Inflammatory macrophage treated with lipopolysaccharide for 1 hour (primary cell): ENCODE measurements around the gene ZNF524.
A peak's percentile ranks its signal among the peaks of the same experiment; 100 is the strongest.

Experiments used
- DNase-seq, 2 donors: peaks; one replicate each; pipeline ENCODE4 v3.0.0-alpha.2; 2020 to 2022

ZNF524 gene

DNA sequence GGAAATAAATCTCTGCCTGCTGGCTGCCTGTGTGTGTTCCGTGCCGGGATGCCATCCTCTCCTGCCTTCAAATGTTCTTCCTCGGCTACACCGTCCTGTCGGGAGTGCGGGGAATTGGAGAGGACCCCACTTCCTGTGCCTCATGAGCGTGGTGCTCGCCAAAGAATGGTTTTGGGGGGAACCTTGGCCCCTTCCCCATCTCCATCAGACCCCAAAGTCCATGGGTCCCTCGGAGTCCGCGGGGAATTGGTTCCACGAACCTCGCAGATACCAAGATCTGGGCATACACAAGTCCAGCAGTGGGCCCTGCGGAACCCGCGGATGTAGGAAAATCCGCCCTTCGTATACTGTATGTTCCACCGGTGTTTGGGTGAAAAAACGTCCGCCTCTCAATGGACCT, 3.0 kb downstream of the ZNF524 start:
- DNase-seq: no peak

DNA sequence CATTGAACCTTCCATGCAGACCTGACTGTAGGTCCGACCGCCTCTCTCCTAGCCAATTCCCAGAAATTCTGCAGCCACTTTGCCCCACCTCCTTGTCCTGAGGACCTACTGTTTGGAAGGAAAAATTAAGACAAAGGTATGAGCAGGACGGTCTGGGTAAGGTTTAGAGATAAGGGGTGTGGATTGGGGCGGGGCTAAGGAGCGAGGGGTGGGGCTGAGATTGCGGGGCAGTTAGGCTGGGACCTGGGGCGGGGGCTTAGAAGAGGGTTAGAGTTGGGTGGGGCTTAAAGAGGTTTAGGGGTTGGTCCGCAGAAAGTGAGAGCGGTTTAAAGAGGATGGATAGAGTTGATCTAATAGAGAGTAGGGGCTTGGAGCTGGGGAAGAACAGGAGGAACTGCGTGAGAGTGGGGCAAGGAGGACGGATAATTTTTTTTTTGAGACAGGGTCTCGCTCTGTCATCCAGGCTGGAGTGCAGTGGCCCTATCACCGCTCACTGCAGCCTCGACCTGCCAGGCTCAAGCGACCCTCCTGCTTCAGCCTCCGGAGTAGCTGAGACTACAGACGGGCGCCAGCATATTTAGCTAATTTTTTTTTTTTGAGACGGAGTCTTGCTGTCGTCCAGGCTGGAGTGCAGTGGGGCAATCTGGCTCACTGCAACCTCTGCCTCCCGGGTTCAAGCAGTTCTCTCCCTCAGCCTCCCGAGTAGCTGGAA, 3.6 kb downstream of the ZNF524 start:
- DNase-seq: no peak

DNA sequence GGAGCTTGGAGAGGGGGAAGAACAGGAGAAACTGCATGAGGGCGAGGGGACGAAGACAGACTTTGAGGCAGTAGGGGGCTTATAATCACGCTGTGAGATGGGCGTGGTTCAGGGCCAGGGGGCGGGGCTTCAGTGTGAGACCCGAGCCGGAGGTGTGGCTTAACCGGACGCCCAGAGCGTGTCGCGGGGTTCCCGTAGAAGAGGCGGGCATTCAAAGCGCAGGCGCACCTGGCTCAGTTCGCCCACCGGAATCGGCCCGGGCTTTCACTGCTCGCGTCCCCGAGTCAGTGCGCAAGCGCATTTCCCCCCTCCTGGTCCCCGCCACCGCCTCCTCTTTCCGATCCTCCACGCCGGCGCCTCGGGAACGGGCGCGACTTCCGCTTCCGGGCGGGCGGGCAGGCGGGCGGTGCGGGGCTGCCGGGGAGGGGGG, 5.1 kb downstream of the ZNF524 start:
- DNase-seq: peak; percentile 97 to 98

DNA sequence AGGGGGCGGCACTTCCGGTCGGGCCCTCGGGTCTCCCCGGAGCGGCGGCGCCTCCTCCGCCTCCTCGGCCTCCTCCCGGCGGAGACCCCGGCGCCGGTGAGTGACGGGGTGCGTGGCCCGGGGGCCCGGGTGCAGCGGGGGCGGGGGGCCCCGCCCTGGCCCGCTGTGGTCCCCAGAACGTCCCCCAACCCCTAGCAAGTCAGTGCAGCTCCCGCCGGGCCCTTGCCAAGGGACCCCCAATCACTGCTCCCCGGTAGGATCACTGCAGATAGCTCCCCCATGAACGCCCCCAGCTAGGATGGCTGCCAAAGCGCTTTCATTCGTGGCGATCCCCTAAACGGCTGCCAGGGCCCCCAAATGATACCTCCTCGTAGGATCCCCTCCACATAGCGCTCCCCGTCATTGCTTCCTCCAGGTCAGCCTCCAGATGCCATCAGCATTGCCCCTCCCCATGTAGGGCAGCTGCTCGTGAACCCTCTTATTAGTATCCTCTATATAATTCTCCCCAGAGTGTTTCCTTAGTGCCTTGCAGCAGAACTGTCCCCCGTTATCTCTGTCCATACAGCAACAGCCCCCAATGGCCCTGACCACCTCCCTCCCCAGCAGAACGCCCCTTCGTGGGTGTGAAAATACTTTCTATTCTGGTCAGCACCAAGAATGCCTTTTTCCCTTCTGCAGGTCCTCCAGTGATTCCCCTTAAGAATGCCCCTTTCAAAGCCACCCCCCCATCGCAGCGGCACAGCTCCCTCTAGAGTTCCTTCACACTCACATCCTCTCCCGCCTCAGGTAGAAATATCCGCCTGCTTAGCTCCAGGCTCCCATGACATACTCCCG, 5.8 kb downstream of the ZNF524 start, which contains the start of gene ZNF865:
Gene ZNF865, plus strand, starts transcription at position 11 of the 834 bp plus-strand sequence. CDS start 7,972 bp downstream, outside the sequence.
- DNase-seq: peak; percentile 73 to 81

DNA sequence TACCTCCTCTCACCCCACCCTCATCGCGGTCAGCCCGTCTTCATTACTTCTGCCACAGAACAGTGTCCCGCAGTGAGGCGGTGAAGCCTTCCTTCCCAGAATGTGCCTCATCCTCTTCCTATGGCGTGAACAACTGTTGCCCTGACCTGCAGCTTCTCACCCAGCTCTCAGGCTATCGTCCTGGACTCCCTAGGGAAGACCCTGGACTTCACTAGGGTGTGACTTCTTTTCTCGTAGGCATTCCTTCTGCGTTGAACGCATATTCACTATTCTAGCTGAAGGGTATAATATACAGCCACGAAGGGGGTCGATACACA, 6.3 kb downstream of the ZNF524 start:
- DNase-seq: no peak

DNA sequence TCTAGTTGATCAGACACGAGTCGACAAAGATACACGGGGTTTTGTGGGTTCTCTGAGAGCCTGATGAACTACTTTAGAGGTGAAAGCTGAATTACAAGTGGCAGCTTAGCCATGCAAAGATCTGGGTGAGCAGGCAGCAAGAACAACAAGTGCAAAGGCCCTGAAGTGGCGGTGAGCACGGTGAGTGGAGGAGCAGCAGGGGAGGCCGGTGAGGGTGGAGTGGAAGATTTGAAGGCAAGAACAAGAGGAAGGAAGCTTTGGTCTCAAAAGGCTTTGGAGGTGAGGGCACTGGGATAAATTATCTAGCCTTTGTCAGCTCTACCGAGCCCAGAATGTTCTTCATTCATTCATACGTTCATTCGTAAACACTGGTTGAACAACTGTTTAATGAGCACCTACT, 6.7 kb downstream of the ZNF524 start:
- no peak for DNase-seq

DNA sequence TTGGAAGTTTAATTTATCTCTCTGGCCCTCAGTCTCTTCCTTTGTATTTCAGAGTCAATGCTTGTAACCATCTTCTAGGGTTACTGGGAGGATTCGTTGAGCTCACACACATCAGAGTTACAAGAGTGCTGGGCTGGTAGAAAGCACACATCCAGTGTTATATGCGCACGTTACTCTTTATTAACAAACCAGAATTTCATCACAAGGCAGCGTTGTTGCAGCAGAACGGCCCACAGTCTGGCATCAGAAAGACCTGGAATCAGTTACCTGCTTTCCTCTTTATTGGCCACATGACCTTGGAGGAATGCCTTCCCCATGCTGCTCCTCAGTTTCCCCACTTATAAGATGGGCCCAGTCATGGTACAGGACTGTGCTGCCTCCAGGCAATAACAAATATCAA, 9.2 kb downstream of the ZNF524 start:
- no peak for DNase-seq

DNA sequence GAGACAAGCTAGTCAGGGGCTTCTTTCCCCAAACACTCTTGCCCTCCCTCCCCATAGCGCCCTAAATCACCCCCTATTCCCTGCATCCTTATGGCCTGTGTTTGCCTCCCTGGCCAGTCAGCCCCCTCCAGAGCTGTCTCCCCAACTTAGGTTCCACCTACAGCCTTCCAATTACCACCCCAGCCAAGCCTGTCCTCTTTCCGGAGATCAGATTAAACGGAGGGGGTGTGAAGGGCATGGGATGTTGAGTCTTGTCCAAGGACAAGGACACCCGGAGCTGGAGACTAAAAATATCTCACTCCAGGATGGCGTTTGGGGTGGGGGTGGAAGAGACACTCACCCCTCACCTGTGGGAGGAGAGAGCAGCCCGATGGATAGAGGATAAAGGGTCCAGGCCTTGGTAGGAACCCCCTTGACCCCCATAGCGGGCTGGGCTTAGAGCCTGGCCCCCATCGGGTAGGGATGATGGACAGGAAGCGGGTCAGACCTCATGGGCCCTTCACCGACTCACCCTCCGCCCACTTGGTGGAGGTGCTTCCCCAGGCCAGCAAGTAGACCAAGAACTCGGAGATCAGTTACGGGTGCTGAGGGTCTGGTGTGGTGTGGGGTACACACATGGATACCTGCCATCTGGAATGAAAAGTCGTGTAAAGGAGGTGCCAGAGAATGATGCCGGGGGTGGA, 11.4 kb downstream of the ZNF524 start:
- no peak for DNase-seq

DNA sequence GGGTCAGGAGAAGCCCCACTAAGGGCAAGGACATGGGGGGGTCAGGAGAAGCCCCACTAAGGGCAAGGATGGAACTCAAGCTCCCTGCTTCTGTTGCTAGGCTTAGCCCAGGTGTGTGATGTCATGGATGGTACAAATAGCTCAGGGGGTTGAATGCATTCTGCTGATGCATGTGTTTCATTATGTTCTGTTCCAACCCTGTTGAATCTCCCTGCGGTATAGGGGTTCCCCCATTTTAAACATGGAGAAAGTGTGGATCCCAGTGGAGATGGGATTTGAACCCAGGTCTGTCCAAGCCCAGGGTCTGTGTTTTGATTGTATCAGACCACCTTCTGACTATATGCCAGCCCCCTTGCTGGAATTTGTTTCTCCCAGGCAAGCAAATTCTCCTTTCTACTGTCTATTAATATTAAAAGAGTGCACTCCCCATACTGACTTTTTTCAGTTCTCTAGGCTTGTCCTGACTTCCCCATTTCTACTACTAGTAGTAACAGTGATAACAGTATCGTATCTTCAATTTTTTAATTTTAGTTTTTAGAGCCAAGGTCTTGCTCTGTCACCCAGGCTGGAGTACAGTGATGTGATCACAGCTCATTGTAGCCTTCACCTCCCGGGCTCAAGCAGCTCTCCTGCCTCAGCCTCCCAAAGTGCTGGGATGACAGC, 12.0 kb downstream of the ZNF524 start:
- no peak for DNase-seq

DNA sequence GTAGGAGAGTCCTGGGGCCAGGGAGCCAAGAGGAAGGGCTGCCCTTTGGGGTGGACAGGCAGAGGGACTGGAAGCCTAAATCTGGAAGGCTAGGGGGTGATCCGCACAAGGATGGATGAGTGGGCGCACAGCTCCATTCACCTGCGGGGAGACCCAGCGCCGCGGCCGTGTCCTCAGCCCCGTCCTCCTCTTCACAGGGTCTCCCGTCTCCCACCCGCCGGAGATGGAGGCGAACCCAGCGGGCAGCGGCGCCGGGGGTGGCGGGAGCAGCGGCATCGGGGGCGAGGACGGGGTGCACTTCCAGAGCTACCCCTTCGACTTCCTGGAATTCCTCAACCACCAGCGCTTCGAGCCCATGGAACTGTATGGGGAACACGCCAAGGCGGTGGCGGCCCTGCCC, 13.3 kb downstream of the ZNF524 start:
- no peak for DNase-seq

DNA sequence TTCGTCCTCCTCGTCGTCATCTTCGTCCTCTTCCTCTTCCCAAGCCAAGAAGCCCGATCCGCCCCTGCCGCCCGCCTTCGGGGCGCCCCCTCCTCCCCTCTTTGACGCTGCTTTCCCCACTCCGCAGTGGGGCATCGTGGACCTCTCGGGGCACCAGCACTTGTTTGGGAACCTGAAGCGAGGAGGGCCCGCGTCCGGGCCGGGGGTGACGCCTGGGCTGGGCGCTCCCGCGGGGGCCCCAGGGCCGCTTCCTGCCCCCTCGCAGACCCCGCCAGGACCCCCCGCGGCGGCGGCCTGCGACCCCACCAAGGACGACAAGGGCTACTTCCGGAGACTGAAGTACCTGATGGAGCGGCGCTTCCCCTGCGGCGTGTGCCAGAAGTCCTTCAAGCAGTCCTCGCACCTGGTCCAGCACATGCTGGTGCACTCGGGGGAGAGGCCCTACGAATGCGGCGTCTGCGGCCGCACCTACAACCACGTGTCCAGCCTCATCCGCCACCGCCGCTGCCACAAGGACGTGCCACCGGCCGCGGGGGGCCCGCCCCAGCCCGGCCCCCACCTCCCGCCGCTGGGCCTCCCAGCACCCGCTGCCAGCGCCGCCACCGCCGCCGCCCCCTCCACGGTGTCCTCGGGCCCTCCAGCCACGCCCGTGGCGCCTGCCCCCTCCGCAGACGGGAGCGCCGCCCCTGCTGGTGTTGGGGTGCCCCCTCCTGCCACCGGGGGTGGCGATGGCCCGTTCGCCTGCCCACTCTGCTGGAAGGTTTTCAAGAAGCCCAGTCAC, 14.0 kb downstream of the ZNF524 start:
- no peak for DNase-seq

DNA sequence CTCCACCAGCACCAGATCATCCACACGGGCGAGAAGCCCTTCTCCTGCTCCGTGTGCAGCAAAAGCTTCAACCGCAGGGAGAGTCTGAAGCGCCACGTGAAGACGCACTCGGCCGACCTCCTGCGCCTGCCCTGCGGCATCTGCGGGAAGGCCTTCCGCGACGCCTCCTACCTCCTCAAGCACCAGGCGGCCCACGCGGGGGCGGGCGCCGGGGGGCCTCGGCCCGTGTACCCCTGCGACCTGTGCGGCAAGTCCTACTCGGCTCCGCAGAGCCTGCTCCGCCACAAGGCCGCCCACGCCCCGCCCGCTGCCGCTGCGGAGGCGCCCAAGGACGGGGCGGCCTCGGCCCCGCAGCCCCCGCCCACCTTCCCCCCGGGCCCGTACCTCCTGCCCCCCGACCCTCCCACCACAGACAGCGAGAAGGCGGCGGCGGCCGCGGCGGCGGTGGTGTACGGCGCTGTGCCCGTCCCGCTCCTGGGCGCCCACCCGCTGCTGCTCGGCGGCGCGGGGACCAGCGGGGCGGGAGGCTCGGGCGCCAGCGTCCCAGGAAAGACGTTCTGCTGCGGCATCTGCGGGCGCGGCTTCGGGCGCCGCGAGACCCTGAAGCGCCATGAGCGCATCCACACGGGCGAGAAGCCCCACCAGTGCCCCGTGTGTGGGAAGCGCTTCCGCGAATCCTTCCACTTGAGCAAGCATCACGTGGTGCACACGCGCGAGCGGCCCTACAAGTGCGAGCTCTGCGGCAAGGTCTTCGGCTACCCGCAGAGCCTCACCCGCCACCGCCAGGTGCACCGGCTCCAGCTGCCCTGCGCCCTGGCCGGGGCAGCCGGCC, 14.8 kb downstream of the ZNF524 start:
- DNase-seq: no peak

DNA sequence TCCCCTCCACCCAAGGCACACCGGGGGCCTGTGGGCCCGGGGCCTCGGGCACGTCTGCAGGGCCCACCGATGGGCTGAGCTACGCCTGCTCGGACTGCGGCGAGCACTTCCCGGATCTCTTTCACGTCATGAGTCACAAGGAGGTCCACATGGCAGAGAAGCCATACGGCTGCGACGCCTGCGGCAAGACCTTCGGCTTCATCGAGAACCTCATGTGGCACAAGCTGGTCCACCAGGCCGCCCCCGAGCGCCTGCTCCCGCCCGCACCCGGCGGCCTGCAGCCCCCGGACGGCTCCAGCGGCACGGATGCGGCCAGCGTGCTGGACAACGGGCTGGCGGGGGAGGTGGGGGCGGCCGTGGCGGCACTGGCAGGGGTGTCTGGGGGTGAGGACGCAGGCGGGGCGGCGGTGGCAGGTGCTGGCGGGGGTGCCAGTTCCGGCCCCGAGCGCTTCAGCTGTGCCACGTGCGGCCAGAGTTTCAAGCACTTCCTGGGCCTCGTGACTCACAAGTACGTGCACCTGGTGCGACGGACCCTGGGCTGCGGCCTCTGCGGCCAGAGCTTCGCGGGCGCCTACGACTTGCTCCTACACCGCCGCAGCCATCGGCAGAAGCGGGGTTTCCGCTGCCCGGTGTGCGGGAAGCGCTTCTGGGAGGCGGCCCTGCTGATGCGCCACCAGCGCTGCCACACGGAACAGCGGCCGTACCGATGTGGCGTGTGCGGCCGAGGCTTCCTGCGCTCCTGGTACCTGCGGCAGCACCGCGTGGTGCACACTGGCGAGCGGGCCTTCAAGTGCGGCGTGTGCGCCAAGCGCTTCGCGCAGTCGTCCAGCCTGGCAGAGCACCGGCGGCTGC, 15.7 kb downstream of the ZNF524 start:
- no peak for DNase-seq

DNA sequence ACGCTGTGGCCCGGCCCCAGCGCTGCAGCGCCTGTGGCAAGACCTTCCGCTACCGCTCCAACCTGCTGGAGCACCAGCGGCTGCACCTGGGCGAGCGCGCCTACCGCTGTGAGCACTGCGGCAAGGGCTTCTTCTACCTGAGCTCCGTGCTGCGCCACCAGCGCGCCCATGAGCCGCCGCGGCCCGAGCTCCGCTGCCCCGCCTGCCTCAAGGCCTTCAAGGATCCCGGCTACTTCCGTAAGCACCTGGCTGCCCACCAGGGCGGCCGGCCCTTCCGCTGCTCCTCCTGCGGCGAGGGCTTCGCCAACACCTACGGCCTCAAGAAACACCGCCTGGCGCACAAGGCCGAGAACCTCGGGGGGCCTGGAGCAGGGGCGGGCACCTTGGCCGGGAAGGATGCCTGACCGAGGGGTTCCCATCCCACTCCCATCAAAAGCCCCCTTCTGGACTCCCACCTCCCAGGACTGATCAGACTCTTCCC, 16.3 kb downstream of the ZNF524 start:
- DNase-seq: no peak

DNA sequence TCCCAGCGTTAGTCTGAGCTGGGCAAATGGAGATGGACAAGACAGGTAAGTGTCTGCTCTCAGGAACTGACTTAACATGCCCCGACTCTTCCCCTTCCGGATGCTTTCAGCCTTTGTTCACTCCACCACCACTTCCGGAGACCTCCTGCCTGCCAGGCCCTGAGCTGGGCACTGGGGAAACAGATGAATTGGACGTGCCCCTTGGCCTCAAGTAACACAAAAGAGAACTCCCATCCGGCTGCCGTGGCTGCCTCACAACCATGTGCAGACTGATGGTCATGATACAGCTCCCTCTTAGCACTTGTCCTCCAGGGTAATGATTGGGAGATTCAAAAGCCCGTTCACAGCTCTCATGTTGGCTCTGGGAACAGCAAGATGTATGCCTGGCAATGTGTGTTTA, 17.3 kb downstream of the ZNF524 start:
- no peak for DNase-seq

DNA sequence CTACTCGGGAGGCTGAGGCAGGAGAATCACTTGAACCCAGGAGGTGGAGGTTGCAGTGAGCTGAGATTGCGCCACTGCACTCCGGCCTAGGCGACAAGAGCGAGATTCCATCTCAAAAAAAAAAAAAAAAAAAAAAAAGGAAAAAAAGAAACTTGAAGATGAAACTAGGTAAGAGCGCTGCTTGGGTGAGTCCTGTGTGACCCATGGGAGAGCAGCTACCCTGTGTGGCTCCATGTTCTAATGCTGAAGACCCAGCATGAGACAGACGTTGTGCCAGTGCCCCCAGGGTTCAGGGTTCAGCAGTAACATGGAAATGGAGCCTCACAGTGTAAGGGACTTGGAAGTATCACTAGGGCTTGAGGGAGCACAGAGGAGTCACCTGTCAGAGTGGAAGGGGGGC, 18.3 kb downstream of the ZNF524 start:
- DNase-seq: no peak

DNA sequence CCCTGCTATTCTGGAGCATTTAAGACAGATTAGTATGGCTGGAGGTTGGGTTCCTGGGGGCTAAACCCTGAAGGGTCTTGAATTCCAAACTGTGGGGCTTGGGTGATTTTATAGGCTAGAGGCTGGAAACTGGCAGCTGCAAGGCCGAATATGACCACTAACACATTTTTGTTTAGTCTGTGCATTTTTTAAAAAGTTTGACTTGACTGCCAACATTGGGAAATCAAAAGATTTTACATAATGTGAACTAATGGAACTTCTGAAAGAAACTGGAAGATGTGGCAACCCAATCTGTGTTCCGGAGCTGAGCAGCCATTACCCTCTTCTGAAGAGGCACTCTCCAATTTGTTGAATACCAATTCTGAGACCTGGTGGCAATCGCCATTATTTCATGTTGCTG, 19.2 kb downstream of the ZNF524 start:
- peak; percentile 57 to 74 for DNase-seq

DNA sequence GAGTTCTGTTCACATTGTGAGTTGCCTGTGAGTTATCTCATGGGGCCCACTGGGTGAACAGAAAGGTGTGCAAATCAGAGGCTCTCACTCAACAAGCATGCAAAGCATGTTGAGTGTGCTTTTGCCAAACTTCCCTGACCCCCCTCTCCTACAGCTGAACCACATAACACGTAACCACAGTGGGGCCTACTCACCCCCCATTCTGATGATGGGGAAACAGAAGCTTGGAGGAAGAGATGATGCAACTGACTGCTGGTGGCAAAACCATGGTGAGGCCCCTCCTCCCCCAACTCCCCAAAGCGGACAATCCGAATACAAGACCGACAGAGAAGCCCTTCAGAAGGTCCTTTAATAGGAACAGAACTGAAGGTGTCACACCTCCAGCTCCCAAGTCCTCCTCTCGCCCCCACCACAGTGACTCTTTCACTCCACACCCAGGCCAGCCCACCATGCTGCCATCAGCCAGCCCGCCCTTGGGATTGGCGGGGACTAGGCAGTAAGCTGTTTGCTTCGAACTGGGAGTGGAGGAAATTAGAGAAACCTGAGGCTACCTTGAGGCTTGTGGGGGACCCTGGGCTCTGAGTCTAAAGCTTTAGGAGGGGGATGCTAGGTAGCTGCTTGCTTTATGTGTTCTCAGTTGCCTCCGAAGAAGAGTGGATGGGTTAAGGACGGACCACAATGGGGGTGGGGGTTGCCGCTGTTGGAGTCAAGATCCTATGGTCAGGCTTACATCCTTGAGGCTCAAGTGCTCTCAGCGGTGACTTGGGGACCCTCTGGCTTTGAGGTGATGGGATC, 20.5 kb downstream of the ZNF524 start:
- DNase-seq: peak; percentile 64 to 69

DNA sequence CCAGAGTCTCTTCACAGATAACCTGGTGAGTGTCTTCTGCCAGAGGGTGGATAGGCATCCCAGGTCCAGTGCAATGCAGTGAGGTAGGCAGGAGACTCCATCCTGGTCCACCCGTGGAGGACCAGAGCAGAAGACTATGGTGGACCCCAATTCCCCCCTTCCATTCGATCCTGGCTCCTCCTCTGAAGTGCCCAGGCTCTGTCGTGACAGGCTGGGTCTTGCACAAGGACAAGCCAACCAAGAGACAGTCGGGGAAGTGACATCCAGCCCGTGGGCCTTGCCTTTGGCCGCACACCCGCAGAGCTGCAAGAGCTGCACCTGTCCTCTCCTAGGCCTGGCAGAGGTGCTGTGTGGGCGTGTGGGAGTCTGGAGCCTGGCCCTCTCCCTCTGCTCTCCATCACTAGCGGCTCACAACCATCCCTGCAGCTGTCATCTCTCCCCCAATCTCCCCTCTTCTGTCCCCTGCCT, 21.2 kb downstream of the ZNF524 start:
- no peak for DNase-seq
